ENCODE measurements around the gene SPACA1. TPM values are rescaled to one million over a fixed set of nuclear protein-coding genes. Genes with fewer than 3 reads are reported as not detected.

The SPACA1 gene
- total and polyA plus RNA-seq, 9 donors = not detected

DNA sequence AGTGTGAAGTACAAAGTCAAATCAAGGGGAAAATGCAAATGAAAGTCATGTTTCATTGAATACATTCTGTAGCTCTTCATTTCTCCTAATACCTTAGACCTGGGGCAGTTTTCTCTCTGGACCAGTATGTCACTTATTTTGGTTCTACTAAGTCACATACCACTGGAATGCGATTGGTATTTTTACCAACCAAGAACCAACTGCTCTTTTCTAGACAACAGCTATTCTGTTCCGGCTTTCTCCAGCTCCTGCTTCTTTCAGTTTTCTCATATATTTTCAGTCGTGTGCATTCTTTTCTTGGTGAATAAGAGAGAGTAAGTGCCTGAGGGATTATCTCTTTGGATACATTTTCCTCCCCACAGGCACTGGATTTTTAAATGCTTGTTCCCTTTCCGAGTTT, 39.2 kb upstream of the SPACA1 start:
- H3K4me1 ChIP-seq (ENCODE audit: insufficient read depth) = peaks cover 3% of the 10 kb centered on the region
- no peak overlapping the region for H3K4me3 ChIP-seq
- intact Hi-C loops (cut with DNase I) = no loop called here
- H3K27me3 ChIP-seq = no peaks in the 10 kb centered on the region
- no peak for DNase-seq
- H3K27ac ChIP-seq = no peak overlapping the region
- no peaks in the 10 kb centered on the region for H3K36me3 ChIP-seq
- TF ChIP-seq, protein P1, sequence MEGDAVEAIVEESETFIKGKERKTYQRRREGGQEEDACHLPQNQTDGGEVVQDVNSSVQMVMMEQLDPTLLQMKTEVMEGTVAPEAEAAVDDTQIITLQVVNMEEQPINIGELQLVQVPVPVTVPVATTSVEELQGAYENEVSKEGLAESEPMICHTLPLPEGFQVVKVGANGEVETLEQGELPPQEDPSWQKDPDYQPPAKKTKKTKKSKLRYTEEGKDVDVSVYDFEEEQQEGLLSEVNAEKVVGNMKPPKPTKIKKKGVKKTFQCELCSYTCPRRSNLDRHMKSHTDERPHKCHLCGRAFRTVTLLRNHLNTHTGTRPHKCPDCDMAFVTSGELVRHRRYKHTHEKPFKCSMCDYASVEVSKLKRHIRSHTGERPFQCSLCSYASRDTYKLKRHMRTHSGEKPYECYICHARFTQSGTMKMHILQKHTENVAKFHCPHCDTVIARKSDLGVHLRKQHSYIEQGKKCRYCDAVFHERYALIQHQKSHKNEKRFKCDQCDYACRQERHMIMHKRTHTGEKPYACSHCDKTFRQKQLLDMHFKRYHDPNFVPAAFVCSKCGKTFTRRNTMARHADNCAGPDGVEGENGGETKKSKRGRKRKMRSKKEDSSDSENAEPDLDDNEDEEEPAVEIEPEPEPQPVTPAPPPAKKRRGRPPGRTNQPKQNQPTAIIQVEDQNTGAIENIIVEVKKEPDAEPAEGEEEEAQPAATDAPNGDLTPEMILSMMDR (IDR thresholded peaks at IDR 0.05) = no peak
- TF ChIP-seq POLR2A (IDR thresholded peaks at IDR 0.05) = no peak
- TF ChIP-seq EP300 (IDR thresholded peaks at IDR 0.05) = no peak
- no peaks in the 10 kb centered on the region for H3K9me3 ChIP-seq
- WGBS, 3 donors = 56 to 64% (median 61%) methylated on average over 4 of the region's 4 CpGs

DNA sequence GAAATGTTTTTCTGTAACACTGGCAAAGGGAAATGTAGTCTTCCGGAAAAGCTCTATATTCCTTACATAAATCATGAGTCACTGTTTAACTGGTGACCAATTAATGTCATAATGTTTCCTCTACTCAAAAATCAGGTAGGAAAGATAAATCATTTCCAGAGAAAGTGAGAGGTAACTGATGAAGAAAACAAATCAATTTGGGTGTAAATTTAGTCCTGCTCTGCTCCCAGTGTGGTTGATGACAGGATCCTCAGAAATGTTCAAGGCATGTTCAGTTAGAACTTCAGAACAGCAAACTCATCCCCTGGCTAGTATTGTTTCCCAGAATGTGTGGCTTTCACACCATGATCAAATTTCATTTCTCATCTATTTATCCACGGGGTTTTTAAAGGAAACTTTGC, 38.8 kb upstream of the SPACA1 start:
- TF ChIP-seq, protein P1 (IDR thresholded peaks at IDR 0.05) = no peak
- no peak for TF ChIP-seq EP300 (IDR thresholded peaks at IDR 0.05)
- TF ChIP-seq POLR2A (IDR thresholded peaks at IDR 0.05) = no peak
- H3K9me3 ChIP-seq = no peaks in the 10 kb centered on the region
- H3K36me3 ChIP-seq = no peaks in the 10 kb centered on the region
- DNase-seq = no peak
- intact Hi-C loops (cut with DNase I) = no loop called here
- H3K4me3 ChIP-seq = no peak overlapping the region
- no peaks in the 10 kb centered on the region for H3K27me3 ChIP-seq
- no peak overlapping the region for H3K27ac ChIP-seq
- WGBS, 3 donors = 29 to 48% (median 35%) methylated on average over 2 of the region's 2 CpGs
- H3K4me1 ChIP-seq (ENCODE audit: insufficient read depth) = peaks cover 3% of the 10 kb centered on the region

DNA sequence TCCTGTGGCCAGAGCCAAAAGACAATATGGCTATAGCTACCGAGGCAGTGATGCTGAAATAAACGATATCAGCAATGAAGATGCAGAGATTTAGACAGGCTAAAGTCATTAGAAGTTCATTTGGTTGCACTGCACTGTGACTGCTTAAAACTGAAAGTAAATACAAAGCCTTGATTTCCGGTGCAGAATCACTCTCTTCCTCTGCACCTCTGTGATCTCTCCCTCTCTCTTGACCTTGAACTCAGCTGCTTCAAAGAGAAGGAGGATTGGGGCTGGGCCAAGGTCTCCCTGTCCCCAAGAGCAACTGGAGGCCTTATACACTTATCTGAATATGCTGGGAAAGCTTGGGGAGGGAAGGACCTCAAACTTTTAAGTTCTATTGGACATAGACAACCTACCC, 34.6 kb upstream of the SPACA1 start:
- WGBS, 3 donors = 15 to 29% (median 17%) methylated on average over 3 of the region's 3 CpGs
- peaks cover 3% of the 10 kb centered on the region for H3K4me1 ChIP-seq (ENCODE audit: insufficient read depth)
- no peaks in the 10 kb centered on the region for H3K27me3 ChIP-seq
- intact Hi-C loops (cut with DNase I) = no loop called here
- peak in 2 of 5 donors; percentile 10 to 41 for DNase-seq
- no peaks in the 10 kb centered on the region for H3K9me3 ChIP-seq
- no peak overlapping the region for H3K4me3 ChIP-seq
- no peaks in the 10 kb centered on the region for H3K36me3 ChIP-seq
- H3K27ac ChIP-seq = no peak overlapping the region
- no peak for TF ChIP-seq POLR2A (IDR thresholded peaks at IDR 0.05)
- no peak for TF ChIP-seq EP300 (IDR thresholded peaks at IDR 0.05)
- TF ChIP-seq, protein P1 (IDR thresholded peaks at IDR 0.05) = no peak

DNA sequence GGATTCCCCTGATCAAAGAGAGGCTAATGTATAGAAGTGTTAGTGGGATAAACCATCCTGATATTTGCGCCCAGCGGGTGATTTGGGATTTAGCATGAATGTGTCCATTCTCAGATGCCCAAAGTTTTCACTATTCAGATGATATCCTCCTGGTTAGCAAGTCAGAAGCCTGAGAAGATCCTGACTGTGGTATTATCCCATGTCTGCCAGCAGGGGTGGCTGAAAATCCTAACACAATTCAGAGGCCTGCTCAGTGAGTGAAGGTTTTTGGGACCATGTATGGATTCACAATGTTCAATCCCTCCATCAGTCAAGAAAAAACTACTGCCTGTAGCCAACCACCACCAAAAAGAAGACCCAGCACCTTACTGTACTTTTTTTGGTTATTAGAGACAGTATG, 34.1 kb upstream of the SPACA1 start:
- intact Hi-C loops (cut with DNase I) = no loop called here
- WGBS, 3 donors = 68 to 98% (median 98%) methylated on average over 2 of the region's 2 CpGs
- TF ChIP-seq EP300 (IDR thresholded peaks at IDR 0.05) (no peak), POLR2A (IDR thresholded peaks at IDR 0.05) (no peak)
- TF ChIP-seq, protein P1 (IDR thresholded peaks at IDR 0.05) = no peak
- Histone ChIP-seq H3K4me3 (no peak overlapping the region), H3K27ac (no peak overlapping the region), H3K36me3 (no peaks in the 10 kb centered on the region), H3K27me3 (no peaks in the 10 kb centered on the region), H3K4me1 (ENCODE audit: insufficient read depth) (peaks cover 3% of the 10 kb centered on the region), H3K9me3 (no peaks in the 10 kb centered on the region)
- no peak for DNase-seq

All from ovary (tissue), 9 donors.